CD4-positive, alpha-beta T cell treated with Interleukin-4 for 4 hours (primary cell): Measurements from ENCODE around the gene SLX4.
"Not testable (repeated sequence)": the region's sequence is repeated elsewhere in the genome, so short reads cannot be mapped to it uniquely, and the experiment has no call there.

ENCODE experiments used
- DNase-seq: peaks from one replicate; pipeline ENCODE4 v3.0.0-alpha.2; 2020

Gene SLX4

GRCh38 chr16:3641801-3642396 lies 30.5 kb upstream of the SLX4 start:
- no peak for DNase-seq

- no peak for DNase-seq
Measured at GRCh38 chr16:3640632-3641501, 29.5 kb upstream of the SLX4 start.

GRCh38 chr16:3640207-3640606 lies 28.8 kb upstream of the SLX4 start:
- no peak for DNase-seq

GRCh38 chr16:3638916-3639644 lies 27.7 kb upstream of the SLX4 start:
- DNase-seq, result no peak

- DNase-seq, result no peak
Measured at GRCh38 chr16:3637371-3637923, 26.0 kb upstream of the SLX4 start.

GRCh38 chr16:3625911-3626732 lies 14.7 kb upstream of the SLX4 start:
- peak; percentile 55 for DNase-seq

GRCh38 chr16:3625331-3625730 lies 13.9 kb upstream of the SLX4 start:
- DNase-seq, result no peak

- no peak for DNase-seq
Measured at GRCh38 chr16:3623642-3624041, 12.2 kb upstream of the SLX4 start.

- DNase-seq, result no peak
Measured at GRCh38 chr16:3618769-3619141, 7.3 kb upstream of the SLX4 start.

GRCh38 chr16:3612510-3613466 lies 1.4 kb upstream of the SLX4 start:
- no peak for DNase-seq

- no peak for DNase-seq
Measured at GRCh38 chr16:3610698-3611145, 684 bp downstream of the SLX4 start.

- DNase-seq, result no peak
Measured at GRCh38 chr16:3609895-3610697, 1.3 kb downstream of the SLX4 start.

GRCh38 chr16:3608976-3609375 lies 2.4 kb downstream of the SLX4 start:
- not testable (repeated sequence) for DNase-seq

- DNase-seq, result no peak
Measured at GRCh38 chr16:3608069-3608468, 3.3 kb downstream of the SLX4 start.

- DNase-seq, result no peak
Measured at GRCh38 chr16:3607634-3608033, 3.8 kb downstream of the SLX4 start.

- DNase-seq, result no peak
Measured at GRCh38 chr16:3607161-3607560, 4.2 kb downstream of the SLX4 start.

GRCh38 chr16:3606441-3606840 lies 5.0 kb downstream of the SLX4 start:
- no peak for DNase-seq

- no peak for DNase-seq
Measured at GRCh38 chr16:3602320-3602653, 9.1 kb downstream of the SLX4 start.

- DNase-seq, result no peak
Measured at GRCh38 chr16:3601614-3602319, 9.6 kb downstream of the SLX4 start.

GRCh38 chr16:3599922-3600321 lies 11.5 kb downstream of the SLX4 start:
- no peak for DNase-seq
